Panc1 (cell line): ENCODE results near the gene EGFLAM. TPM values are rescaled to one million over a fixed set of nuclear protein-coding genes. Genes with fewer than 3 reads are reported as not detected.

Experiments
- ATAC-seq: fragments of 200-7000 bp; cut with Tn5 transposase; 2 replicates; pipeline ENCODE4 v1.9.1; 2020; ENCODE audit warnings: mild to moderate bottlenecking, moderate library complexity
- BruUV-seq: library from RNA; stranded (reverse); fragments of 400-500 nt; replicated peaks from 2 replicates; lab custom pipeline; 2021; lab: Mats Ljungman, UMichigan
- CTCF ChIA-PET: fragments of 300-600 bp; sonication (Branson Sonifier 250); formaldehyde crosslinking; loops from one replicate; lab custom pipeline; 2022; ENCODE audit warnings: antibody characterized with exemption; lab: Charles Lee
- POLR2A ChIA-PET: fragments of 300-600 bp; sonication (Branson Sonifier 250); formaldehyde crosslinking; loops from one replicate; lab custom pipeline; 2022; ENCODE audit warnings: antibody characterized with exemption; lab: Charles Lee
- DNase-seq: peaks from one replicate; pipeline ENCODE4 v3.0.0-alpha.2; 2010; ENCODE audit warnings: low read depth, low spot score
- H3K27ac ChIP-seq: 2 replicates; pipeline ENCODE4 v1.5.1; 2011; ENCODE audit warnings: mild to moderate bottlenecking, low read length, inconsistent platforms
- H3K27me3 ChIP-seq: fragments of 200-500 bp; sonication (Bioruptor generic); 2 replicates; pipeline ENCODE4 v1.6.0; 2014; ENCODE audit warnings: low read length, inconsistent platforms; ENCODE audit not compliant: control insufficient read depth, insufficient read depth
- H3K36me3 ChIP-seq: fragments of 200-500 bp; sonication (Bioruptor generic); 2 replicates; pipeline ENCODE4 v1.5.1; 2014; ENCODE audit warnings: inconsistent platforms, mild to moderate bottlenecking, low read length, moderate library complexity; ENCODE audit not compliant: control insufficient read depth, insufficient read depth
- H3K4me1 ChIP-seq: 2 replicates; pipeline ENCODE4 v1.5.1; 2011; ENCODE audit warnings: inconsistent platforms, mild to moderate bottlenecking, low read length, moderate library complexity; ENCODE audit not compliant: control insufficient read depth, insufficient read depth
- H3K4me3 ChIP-seq, 2 experiments: 2 replicates each; pipeline ENCODE4 v1.5.1; 2011 to 2012; ENCODE audit warnings: low read depth in 2 of 2, low read length in 2 of 2, mild to moderate bottlenecking in 2 of 2, inconsistent platforms in 1 of 2, moderate library complexity in 1 of 2
- H3K9me3 ChIP-seq: fragments of 200-500 bp; sonication (Bioruptor generic); 2 replicates; pipeline ENCODE4 v1.5.1; 2014; ENCODE audit warnings: low read depth, mild to moderate bottlenecking, inconsistent platforms, low read length, moderate library complexity; ENCODE audit not compliant: control insufficient read depth, insufficient read depth
- CTCF ChIP-seq: fragments of 450-650 bp; IDR thresholded peaks from 2 replicates; pipeline ENCODE4 v1.5.1; 2017; ENCODE audit warnings: mild to moderate bottlenecking
- POLR2AphosphoS5 ChIP-seq: IDR thresholded peaks from 2 replicates; pipeline ENCODE4 v1.6.1; 2012; ENCODE audit warnings: mild to moderate bottlenecking, low read depth, low read length, moderate library complexity
- REST ChIP-seq, 2 experiments: IDR thresholded peaks; 2 replicates each; pipeline ENCODE4 v1.6.1; 2011 to 2012; ENCODE audit warnings: low read depth in 2 of 2, control low read depth in 1 of 2, low read length in 1 of 2, mild to moderate bottlenecking in 1 of 2, moderate library complexity in 1 of 2; ENCODE audit not compliant: insufficient read depth in 1 of 2
- SIN3A ChIP-seq: IDR thresholded peaks from 2 replicates; pipeline ENCODE4 v1.6.1; 2012; ENCODE audit warnings: low read depth, mild to moderate bottlenecking, low read length, moderate library complexity, borderline replicate concordance; ENCODE audit not compliant: insufficient read depth
- TCF7L2 ChIP-seq: IDR thresholded peaks from 2 replicates; pipeline ENCODE4 v1.6.1; 2011; ENCODE audit warnings: mild to moderate bottlenecking, low read depth, low read length, inconsistent platforms
- in situ Hi-C: cut with HindIII; loops from 2 replicates; pipeline ENCODE4 v1.10.0; 2016; ENCODE audit warnings: low sequenced_read_pairs, low pct_unique_long_range_greater_than_20kb
- intact Hi-C: fragments of 100-400 bp; cut with micrococcal nuclease; formaldehyde crosslinking; loops from one replicate; pipeline ENCODE4 v1.10.0; 2022; ENCODE audit not compliant: unreplicated experiment
- total RNA-seq: library from RNA; stranded (reverse); gene quantifications from one replicate; pipeline ENCODE4 v1.2.1, GENCODE V29; 2021; ENCODE audit not compliant: unreplicated experiment

EGFLAM gene
- total RNA-seq, 1 experiment from 2014 or later = 14.8 TPM

GRCh38 chr5:38376404-38376803, 118.0 kb downstream of the EGFLAM start:
- in situ Hi-C loops (no loop called here), intact Hi-C loops (no loop called here)
- Histone ChIP-seq H3K4me3 (no peak overlapping the region), H3K36me3 (no peaks in the 10 kb centered on the region), H3K9me3 (no peaks in the 10 kb centered on the region), H3K27ac (no peak overlapping the region), H3K27me3 (peaks cover 21% of the 10 kb centered on the region), H3K4me1 (no peaks in the 10 kb centered on the region)
- TF ChIP-seq REST (IDR thresholded peaks at IDR 0.05; ENCODE audit: insufficient read depth in 1 of 2, low read depth in 2 of 2, low read length in 1 of 2) (no peak), POLR2AphosphoS5 (no peak), CTCF (no peak), TCF7L2 (no peak), SIN3A (no peak)
- POLR2A ChIA-PET = no interaction called here
- CTCF ChIA-PET = no interaction called here
- BruUV-seq = no TSS peak
- ATAC-seq (no peak), DNase-seq (no peak)

- TF ChIP-seq POLR2AphosphoS5 (no peak), REST (IDR thresholded peaks at IDR 0.05; ENCODE audit: insufficient read depth in 1 of 2, low read depth in 2 of 2, low read length in 1 of 2) (no peak), CTCF (no peak), TCF7L2 (no peak), SIN3A (no peak)
- H3K27me3 ChIP-seq = peaks cover 21% of the 10 kb centered on the region
- no TSS peak for BruUV-seq
- intact Hi-C loops = no loop called here
- in situ Hi-C loops = no loop called here
- no peak for DNase-seq
- no peak for ATAC-seq
- ChIA-PET CTCF (no interaction called here), POLR2A (no interaction called here)
- H3K36me3 ChIP-seq = no peaks in the 10 kb centered on the region
- no peaks in the 10 kb centered on the region for H3K9me3 ChIP-seq
- no peak overlapping the region for H3K27ac ChIP-seq
- H3K4me3 ChIP-seq = no peak overlapping the region
- no peaks in the 10 kb centered on the region for H3K4me1 ChIP-seq
Observed at GRCh38 chr5:38378579-38378978, 120.2 kb downstream of the EGFLAM start.
